Transverse colon (tissue), 4 donors: Measurements from ENCODE around the gene SPDYC. TPM values are rescaled to one million over a fixed set of nuclear protein-coding genes. Genes with fewer than 3 reads are reported as not detected.

Source experiments
- DNase-seq: peaks from one replicate; pipeline ENCODE4 v3.0.0-alpha.2; 2019
- H3K27ac ChIP-seq, 4 donors: fragments of 200-600 bp; sonication (generic); 2 replicates each; pipeline ENCODE4 v1.5.1; 2016 to 2018; ENCODE audit warnings: inconsistent platforms in 4 of 4
- H3K27me3 ChIP-seq: fragments of 200-600 bp; sonication (generic); 2 replicates; pipeline ENCODE4 v1.5.1; 2017; ENCODE audit warnings: inconsistent platforms
- H3K36me3 ChIP-seq, 4 donors: fragments of 200-600 bp; sonication (generic); 2 replicates each; pipeline ENCODE4 v1.5.1; 2017 to 2019; ENCODE audit warnings: inconsistent platforms in 4 of 4
- H3K4me1 ChIP-seq, 4 donors: fragments of 200-600 bp; sonication (generic); 2 replicates each; pipeline ENCODE4 v1.5.1; 2017 to 2020; ENCODE audit warnings: inconsistent platforms in 4 of 4
- H3K4me3 ChIP-seq, 4 donors: fragments of 200-600 bp; sonication (generic); 1 replicate in 1 of 4; 2 replicates in 3 of 4; pipeline versions ENCODE4 v1.5.1 to v1.6.1; 2017 to 2019; ENCODE audit warnings: inconsistent platforms in 4 of 4
- H3K9me3 ChIP-seq, 2 donors: fragments of 200-600 bp; sonication (generic); 2 replicates each; pipeline ENCODE4 v1.5.1; 2017 to 2019; ENCODE audit warnings: inconsistent platforms in 2 of 2
- EP300 ChIP-seq: sonication (generic); formaldehyde crosslinking; IDR thresholded peaks from one replicate; pipeline ENCODE4 v1.6.1; 2017; ENCODE audit warnings: antibody characterized with exemption, low read depth
- POLR2A ChIP-seq: fragments of 450-650 bp; IDR thresholded peaks from one replicate; pipeline ENCODE4 v1.6.1; 2016; ENCODE audit warnings: antibody characterized with exemption, mild to moderate bottlenecking, moderate library complexity
- POLR2AphosphoS5 ChIP-seq, 3 donors: sonication (generic); formaldehyde crosslinking; IDR thresholded peaks; one replicate each; pipeline ENCODE4 v1.6.1; 2016; ENCODE audit warnings: antibody characterized with exemption in 3 of 3
- WGBS, 2 donors: methylation state at CpG; one replicate each; pipeline ENCODE4 v1.1.5; 2018; ENCODE audit warnings: low coverage in 1 of 2; 5-methylcytosine and 5-hydroxymethylcytosine counted together
- in situ Hi-C, 4 donors: fragments of 200-750 bp; cut with MboI; loops; one replicate each; pipeline versions ENCODE4 v1.15.0 to v1.15.1; 2017; ENCODE audit warnings: low sequenced_read_pairs in 3 of 4, low pct_ligation_motif_present in 1 of 4, low pct_unique_long_range_greater_than_20kb in 1 of 4
- intact Hi-C: fragments of 100-400 bp; cut with DNase I; formaldehyde crosslinking; loops from one replicate; pipeline ENCODE4 v1.15.1; 2023; ENCODE audit warnings: low total_unique reads
- total RNA-seq, 4 donors: library from RNA; depleted of rRNA; stranded (reverse); fragments of >200 nt; gene quantifications; one replicate each; pipeline ENCODE4 v1.1.0, GENCODE V29; 2016
- TF ChIP-seq, protein P1 (sequence below), 5 experiments: fragments of 200-600 bp in 3 of 5; fragments of 450-650 bp in 2 of 5; sonication (generic) in 3 of 5; IDR thresholded peaks; 1 replicate in 2 of 5; 2 replicates in 3 of 5; pipeline ENCODE4 v1.5.1; 2016 to 2017; ENCODE audit warnings: antibody characterized with exemption in 5 of 5, inconsistent platforms in 3 of 5, mild to moderate bottlenecking in 2 of 5, moderate library complexity in 1 of 5

The SPDYC gene, protein sequence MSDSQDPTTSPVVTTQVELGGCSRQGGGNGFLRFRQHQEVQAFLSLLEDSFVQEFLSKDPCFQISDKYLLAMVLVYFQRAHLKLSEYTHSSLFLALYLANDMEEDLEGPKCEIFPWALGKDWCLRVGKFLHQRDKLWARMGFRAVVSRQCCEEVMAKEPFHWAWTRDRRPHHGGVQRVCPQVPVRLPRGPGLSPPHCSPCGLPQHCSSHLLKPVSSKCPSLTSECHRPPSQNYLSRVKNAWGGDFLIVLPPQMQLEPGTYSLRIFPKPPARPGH
- total RNA-seq = not detected

DNA sequence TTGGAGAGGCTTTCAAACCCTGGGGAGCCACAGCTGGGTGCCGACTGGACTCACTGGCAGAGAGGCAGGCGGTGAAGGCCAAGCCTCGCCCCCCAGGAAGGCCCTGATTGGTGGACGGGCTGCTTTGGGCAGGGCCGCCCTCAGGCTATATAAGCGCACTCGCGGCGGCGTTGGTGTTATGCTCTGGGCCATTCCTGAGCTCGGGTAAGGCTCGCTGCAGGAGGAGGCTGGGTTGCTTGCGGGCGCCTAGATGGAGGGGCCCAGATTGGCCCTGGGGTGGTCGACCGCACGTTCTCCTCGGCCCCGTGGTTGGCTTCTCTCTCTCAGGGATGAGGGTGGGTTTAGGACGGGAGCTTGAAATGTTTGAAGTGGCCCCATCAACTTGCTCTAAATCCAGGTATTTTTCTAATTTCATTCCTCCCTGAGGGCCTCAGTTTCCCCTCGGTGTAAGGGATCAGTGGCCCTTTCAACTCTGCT lies at the start of gene SPDYC:
TSS of gene SPDYC (plus strand) at position 176 of the 477 bp plus-strand sequence. CDS start 1,125 bp downstream, outside the sequence.
- H3K27ac ChIP-seq = peak within 1 kb of the TSS in 1 of 4 donors; percentile 7
- no peaks in the 10 kb centered on the region for H3K36me3 ChIP-seq
- no peaks in the 10 kb centered on the region for H3K27me3 ChIP-seq
- intact Hi-C loops (no loop called here), in situ Hi-C loops (no loop called here)
- H3K4me1 ChIP-seq = peaks cover 0 to 9% (median 0%) of the 10 kb centered on the region in 4 donors
- TF ChIP-seq, protein P1, sequence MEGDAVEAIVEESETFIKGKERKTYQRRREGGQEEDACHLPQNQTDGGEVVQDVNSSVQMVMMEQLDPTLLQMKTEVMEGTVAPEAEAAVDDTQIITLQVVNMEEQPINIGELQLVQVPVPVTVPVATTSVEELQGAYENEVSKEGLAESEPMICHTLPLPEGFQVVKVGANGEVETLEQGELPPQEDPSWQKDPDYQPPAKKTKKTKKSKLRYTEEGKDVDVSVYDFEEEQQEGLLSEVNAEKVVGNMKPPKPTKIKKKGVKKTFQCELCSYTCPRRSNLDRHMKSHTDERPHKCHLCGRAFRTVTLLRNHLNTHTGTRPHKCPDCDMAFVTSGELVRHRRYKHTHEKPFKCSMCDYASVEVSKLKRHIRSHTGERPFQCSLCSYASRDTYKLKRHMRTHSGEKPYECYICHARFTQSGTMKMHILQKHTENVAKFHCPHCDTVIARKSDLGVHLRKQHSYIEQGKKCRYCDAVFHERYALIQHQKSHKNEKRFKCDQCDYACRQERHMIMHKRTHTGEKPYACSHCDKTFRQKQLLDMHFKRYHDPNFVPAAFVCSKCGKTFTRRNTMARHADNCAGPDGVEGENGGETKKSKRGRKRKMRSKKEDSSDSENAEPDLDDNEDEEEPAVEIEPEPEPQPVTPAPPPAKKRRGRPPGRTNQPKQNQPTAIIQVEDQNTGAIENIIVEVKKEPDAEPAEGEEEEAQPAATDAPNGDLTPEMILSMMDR (IDR thresholded peaks at IDR 0.05) = no peak
- no peak for TF ChIP-seq POLR2AphosphoS5 (IDR thresholded peaks at IDR 0.05)
- no peak for TF ChIP-seq EP300
- no peak for TF ChIP-seq POLR2A
- no peak within 1 kb of the TSS for H3K4me3 ChIP-seq
- no peak for DNase-seq
- no peaks in the 10 kb centered on the region for H3K9me3 ChIP-seq
- WGBS, 2 donors = 91 to 96% methylated on average over 11 to 21 of the region's 21 CpGs

DNA sequence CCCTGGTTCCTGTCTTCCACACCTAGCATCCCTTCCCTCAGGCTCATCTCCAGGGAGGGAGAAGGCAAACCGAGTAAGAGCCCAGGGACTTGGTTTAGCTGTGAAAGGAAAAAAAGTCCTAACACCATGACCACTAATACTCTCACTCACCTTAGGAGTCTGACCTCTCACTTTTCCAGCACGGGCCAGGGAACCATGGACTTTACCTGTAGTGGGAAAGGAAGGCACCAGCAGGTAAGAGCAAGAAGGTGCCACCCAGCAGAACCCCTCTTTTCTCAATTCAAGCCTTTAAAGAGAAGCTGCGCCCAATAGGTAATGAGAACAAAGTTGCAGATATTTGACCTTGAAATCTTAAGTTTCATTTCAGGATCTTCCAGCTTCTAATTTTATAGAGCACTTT lies 49.2 kb upstream of the SPDYC start:
- peak overlapping the region in 2 of 4 donors; percentile 71 to 94 for H3K4me3 ChIP-seq
- intact Hi-C loops = no loop called here

DNA sequence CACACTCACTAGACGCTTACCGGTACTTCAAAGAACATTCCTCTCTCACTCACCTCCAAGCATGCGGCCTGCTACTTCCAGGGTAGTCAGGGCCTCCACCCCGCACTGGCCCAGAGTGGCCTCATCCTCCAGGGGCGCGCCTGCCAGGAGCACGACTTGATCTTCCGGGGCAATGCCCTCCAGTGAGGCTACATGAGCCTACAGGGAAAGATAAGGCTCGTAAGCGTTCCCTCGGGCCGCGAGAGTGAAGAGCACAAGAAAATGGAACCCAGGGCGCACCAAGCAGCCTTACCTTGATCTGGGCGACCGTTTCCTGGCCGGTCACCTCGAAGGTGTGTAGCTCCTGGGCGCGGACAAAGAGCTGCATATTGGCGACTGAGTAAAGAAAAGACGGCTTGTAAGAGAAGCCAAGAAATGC lies 48.6 kb upstream of the SPDYC start:
- Histone ChIP-seq H3K27me3 (no peaks in the 10 kb centered on the region), H3K27ac (peak overlapping the region; percentile 89 to 97 (median 96)), H3K36me3 (peaks cover 0 to 42% (median 11%) of the 10 kb centered on the region in 4 donors), H3K4me3 (peak overlapping the region; percentile 54 to 94 (median 79)), H3K4me1 (peaks cover 16 to 37% (median 26%) of the 10 kb centered on the region in 4 donors), H3K9me3 (no peaks in the 10 kb centered on the region)
- peak; percentile 57 for DNase-seq
- TF ChIP-seq, protein P1 (IDR thresholded peaks at IDR 0.05) = peak in 1 of 5 experiments; percentile 31
- TF ChIP-seq POLR2AphosphoS5 (IDR thresholded peaks at IDR 0.05) (no peak), POLR2A (no peak), EP300 (no peak)
- intact Hi-C loops = no loop called here
- 0 to 1% methylated on average over 2 to 22 of the region's 22 CpGs for WGBS, 2 donors
- in situ Hi-C loops = no loop called here

More for the DNA sequence above, 49.2 kb upstream of the SPDYC start:
- Histone ChIP-seq H3K27ac (peak overlapping the region; percentile 89 to 97 (median 96)), H3K4me1 (peaks cover 22 to 43% (median 32%) of the 10 kb centered on the region in 4 donors), H3K27me3 (no peaks in the 10 kb centered on the region), H3K9me3 (no peaks in the 10 kb centered on the region), H3K36me3 (peaks cover 0 to 35% (median 8%) of the 10 kb centered on the region in 4 donors)
- TF ChIP-seq POLR2AphosphoS5 (IDR thresholded peaks at IDR 0.05) = no peak
- no peak for TF ChIP-seq POLR2A
- TF ChIP-seq EP300 = no peak
- TF ChIP-seq, protein P1 (IDR thresholded peaks at IDR 0.05) = no peak
- DNase-seq = no peak
- in situ Hi-C loops = no loop called here
- 69 to 70% methylated on average over 2 to 3 of the region's 3 CpGs for WGBS, 2 donors

DNA sequence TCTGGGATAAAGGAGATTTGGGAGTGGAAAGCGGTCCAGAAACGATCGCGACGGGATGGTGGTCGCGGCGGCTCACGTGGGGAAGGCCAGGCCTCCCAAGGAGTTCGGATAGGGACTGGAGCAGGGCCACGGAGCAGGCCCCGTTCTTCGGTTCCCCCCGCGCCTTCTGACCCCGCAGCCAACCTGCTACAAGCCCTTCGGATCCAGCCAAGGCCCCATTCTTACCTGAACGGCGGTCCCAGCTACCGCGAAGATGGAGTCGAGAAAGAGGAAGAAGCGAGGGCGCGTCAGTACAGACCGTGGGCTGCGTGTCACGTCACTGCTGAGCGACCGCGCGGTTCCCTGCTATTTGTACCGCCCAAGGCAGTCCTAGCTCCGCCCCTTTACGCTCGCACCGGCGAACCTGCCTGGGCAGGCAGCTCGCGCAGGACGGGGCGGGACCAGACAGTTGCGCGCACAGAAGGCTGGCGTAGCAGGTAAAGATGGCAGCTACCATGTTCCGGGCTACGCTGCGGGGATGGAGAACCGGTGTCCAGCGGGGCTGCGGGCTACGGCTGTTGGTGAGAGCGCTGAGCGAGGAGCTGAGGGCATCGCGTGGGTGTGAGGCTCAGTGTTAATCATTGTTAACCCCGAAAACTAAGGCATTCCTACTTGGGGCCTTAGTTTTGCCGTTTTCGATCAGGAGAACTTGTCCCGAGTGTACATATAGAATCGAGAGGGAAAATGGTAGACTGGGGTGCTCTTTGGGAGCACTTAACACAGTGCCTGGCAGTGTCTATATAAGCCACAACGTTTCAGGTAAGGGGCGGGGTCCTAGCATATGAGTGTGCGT lies 48.0 kb upstream of the SPDYC start, which contains the start of the genes FAU and MRPL49:
TSS of gene FAU (minus strand) at position 270 of the 832 bp plus-strand sequence. CDS start 321 bp downstream, outside the sequence.
TSS of gene MRPL49 (plus strand) at position 457 of the 832 bp plus-strand sequence. CDS start at position 483, 26 bp downstream.
- Histone ChIP-seq H3K9me3 (no peaks in the 10 kb centered on the region), H3K36me3 (peaks cover 0 to 46% (median 13%) of the 10 kb centered on the region in 4 donors), H3K27me3 (no peaks in the 10 kb centered on the region), H3K4me3 (peak within 1 kb of the TSS; percentile 54 to 94 (median 80)), H3K4me1 (peaks cover 11 to 32% (median 19%) of the 10 kb centered on the region in 4 donors), H3K27ac (peak within 1 kb of the TSS; percentile 89 to 97 (median 96))
- TF ChIP-seq POLR2AphosphoS5 (IDR thresholded peaks at IDR 0.05) (peak; percentile 98 to 99 (median 98)), POLR2A (peak; percentile 97), EP300 (no peak)
- TF ChIP-seq, protein P1 (IDR thresholded peaks at IDR 0.05) = no peak
- intact Hi-C loops = no loop called here
- peak; percentile 100 for DNase-seq
- in situ Hi-C loops = no loop called here
- 0% methylated on average over 7 to 64 of the region's 64 CpGs for WGBS, 2 donors
